GM19023 (cell line): ENCODE measurements around the gene SH2D7.

Source experiments
- ATAC-seq: cut with Tn5 transposase; IDR thresholded peaks from one replicate; pipeline ENCODE4 v1.9.1; 2021; ENCODE audit warnings: mild to moderate bottlenecking, moderate library complexity; ENCODE audit not compliant: unreplicated experiment

Gene SH2D7

GRCh38 chr15:78060232-78060631, 32.1 kb upstream of the SH2D7 start:
- ATAC-seq: no peak

- ATAC-seq: no peak
These were observed 30.4 kb upstream of the SH2D7 start for GRCh38 chr15:78061963-78062427.

- no peak for ATAC-seq
These were observed 29.1 kb upstream of the SH2D7 start for GRCh38 chr15:78063217-78063616.

GRCh38 chr15:78063970-78064385, 28.4 kb upstream of the SH2D7 start:
- no peak for ATAC-seq

DNA sequence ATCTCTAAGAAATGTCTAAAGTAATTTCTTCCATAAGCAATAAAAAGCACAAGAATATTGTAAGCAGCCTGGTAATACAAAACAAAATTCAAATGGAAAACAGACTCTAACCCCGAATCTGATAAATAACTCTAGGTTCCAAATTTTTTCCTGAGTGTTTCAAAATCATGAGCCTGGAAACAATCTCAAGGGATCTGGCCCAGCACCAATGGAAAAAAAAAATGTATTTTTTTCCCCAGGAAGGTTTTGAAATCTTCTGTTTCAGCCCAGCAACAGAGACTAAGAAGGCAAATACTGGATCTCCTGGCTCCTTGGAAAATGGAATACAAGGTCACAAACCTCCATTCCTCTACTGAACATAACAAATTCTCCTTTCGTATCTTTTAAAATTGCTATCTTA, 27.8 kb upstream of the SH2D7 start:
- no peak for ATAC-seq

DNA sequence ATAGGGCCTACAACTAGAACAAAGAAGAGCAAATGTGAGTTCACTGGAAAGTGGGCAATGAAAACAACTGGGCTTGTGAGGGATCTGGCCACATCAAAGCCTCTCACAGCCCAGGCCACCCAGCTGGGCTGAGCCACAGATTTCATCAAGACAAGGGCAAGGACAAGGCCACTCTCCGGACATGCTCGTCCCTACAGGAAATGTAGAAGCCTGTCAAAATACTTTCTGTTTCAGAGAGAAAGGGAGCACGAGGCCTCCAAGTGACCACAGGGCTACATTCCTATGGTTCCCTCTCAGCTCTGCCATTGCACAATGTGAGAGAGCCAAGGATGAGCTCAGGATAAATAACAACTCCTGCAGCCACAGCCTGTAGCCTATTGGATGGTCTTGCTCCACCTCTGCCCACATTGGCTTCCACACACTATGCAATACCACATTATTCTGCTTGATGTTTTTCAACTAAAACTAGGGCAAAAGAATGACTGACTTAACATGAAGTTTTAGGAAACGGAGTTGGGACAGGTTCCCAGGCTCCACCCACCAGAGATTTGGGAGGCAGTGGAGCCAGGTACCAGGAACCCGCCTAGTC, 27.0 kb upstream of the SH2D7 start:
- no peak for ATAC-seq

DNA sequence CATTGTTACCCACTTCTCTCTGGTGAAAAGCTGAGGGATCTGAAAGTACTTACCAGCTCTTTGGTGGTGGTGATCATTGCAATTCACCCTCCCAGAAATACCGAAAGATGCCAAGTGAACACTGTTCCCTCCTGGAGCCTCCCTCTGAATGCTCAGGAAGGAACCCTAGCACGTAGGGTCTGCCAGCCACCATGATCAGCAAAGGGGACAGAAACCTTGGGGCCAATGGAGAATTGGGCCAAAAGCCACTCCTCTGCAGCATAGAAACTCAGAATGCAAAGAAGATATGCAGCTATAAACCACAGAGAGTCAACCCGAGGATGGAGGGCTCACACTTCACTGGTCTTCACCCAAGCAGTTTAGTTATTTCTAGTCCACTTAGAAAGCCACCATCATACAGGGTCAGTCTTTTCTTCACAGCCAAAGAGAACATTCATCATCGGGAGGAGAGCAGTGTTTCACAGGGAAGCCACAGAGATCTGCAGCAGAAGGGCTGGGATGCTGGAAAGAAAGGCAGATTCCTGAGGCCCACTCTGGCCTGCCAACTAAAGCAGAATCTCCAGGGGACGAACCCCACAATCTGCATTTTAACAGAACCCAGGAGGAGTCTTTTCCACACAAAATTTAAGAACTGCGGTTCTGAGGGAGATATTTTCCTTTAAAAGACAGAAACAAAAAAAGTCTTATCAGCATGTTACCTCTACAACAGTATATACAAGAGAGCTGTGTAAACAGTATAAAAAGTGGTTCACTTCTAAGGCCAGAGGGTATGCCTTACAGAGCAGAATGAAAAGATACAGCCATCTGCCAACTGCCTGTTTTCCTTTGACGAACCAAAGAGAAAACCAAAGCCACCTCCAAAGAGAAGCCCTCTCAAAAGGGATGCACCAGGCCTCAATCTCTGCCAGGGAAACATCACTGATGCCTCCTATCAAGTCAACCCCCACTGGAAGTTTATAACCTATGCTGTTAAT, 26.1 kb upstream of the SH2D7 start:
- ATAC-seq: peak; percentile 57

DNA sequence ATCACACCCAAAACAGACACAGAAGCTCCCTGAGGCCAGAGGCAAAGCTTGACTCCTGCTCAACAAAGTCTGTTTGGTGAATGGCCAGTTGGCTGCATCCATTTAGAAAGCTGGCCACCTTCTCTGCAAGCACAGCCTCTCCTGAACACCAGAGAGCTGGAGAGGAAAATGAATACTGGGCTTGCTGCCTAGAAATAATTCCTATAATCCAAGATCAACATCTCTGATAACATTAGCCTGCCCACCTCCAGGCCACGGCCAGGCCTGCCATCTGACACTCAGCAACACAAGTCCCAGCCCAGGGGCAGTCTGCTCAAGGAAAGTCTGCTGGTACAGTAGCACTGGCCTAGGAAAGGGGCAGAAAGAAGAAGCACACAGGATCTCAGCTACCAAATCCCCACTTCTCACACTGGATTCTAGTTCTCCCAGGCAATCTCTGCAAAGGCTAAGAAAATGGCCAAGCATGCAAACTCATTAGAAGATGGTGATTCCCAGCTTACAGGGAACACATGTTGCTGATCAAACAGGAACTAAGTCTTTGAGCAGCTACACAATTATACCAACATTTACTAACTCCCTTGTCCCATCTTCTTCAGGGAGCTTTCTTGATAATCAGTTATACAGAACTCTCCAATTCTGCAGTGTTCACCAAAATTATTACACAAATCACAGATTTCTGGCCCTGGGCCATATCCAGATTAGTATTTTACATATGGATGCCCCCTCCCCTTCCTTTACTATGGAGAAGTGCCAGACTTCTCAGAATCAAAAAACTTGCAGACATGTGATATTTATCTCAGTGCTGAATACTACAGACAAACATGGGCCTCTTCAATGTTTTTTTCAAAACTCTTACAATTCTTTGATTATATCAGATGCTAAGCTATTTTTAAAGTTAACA, 24.8 kb upstream of the SH2D7 start:
- no peak for ATAC-seq

DNA sequence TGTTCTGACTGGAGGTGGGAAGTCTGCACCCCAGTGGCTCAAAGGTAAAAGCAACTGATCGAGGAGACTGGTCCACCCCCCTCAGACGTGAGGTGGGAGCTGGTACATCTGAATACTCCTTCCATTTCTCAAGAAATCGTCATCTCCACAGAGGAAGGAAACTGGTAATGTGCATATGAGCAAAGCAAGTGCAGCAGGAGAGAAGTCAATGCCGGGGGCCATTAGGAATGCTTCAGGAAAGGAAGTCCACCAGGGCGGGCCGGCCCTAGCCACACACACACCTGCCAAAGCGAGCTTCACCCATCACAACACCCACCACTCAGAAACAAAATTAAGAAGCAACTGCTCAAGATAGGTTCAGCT, 23.3 kb upstream of the SH2D7 start:
- ATAC-seq: no peak

- no peak for ATAC-seq
These were observed 22.8 kb upstream of the SH2D7 start for GRCh38 chr15:78069462-78070029.

GRCh38 chr15:78070049-78070700, 22.2 kb upstream of the SH2D7 start:
- ATAC-seq: no peak

GRCh38 chr15:78071383-78071782, 21.0 kb upstream of the SH2D7 start:
- ATAC-seq: no peak

DNA sequence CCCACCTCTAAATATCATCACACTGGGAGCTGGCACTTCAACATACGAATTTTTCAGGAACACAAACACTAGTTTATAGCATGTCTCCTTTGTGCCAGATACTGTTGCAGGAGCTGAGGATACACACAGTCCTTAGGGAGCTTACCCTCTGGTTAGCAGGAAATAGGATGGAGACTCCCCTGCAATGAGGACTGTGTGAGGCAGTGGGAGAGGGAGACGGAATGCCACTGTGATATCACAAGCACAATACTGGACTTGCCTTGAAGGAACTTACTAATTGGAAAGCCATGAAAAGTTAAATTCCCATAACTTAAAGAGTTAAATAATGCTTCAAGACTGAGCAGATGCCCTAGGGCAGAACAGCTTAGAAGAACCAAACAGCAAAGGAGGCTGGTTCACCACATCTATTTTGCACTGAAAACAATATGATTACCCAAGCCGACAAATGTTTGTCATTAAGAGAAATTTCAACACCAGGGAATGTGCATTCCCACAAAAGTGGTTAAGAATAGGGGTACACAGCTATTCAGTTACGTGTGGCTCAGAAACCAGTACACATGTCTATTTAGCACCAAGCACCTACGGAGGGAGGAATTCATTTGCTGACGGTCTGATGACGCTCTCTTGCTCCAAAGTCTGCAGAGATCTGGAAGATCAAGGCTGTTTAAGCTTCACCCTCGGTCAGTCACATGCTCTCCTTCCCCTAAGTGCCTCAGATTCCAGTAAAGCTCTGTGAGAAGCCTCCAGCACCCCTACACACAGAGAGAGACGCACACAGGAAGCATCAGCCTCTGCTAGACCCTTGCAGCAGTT, 20.1 kb upstream of the SH2D7 start:
- no peak for ATAC-seq

GRCh38 chr15:78073046-78073787, 19.1 kb upstream of the SH2D7 start:
- no peak for ATAC-seq

DNA sequence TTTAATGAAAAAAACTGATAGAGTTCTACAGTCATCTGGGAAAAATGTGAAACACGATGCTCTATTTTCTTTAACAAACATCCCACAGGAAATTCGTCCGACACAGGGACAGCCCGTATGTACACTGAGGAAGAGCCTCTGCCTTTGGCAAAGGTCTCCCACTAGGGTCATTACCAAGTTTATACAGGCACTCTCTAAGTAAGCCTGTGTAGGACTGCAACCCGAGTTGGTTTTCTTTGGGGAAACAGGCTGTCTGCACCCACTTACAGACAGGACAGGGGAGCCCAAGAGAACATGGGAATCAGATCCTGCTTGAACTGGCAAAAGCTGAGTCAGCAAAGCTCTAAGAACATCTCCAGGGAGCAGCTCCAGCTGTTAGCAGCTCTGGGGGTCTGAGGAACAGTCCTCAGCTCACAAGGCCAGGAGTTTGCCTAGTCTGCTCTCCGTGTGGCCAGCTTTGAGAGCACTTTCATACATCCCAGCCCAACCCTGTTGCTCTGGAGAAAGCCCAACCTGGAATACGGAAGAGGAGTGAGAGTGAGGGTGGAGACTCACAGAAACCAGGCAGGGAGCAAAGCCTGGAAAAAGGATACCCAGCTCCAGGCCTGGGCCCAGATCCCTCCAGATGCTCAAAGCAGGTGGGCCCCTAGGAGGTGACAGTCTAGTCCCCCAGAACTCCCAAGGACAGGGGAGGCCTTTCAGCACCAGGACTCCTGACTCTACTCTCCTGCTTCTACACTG, 16.7 kb upstream of the SH2D7 start:
- no peak for ATAC-seq

- ATAC-seq: no peak
These were observed 15.9 kb upstream of the SH2D7 start for GRCh38 chr15:78076231-78077052.
